HUES64 (cell line): Measurements from ENCODE around the gene ITPR2.

Source experiments
- H3K27ac ChIP-seq: 2 replicates; pipeline ENCODE4 v1.7.0; 2013; ENCODE audit warnings: low read depth, low read length, inconsistent platforms
- H3K27me3 ChIP-seq: 2 replicates; pipeline ENCODE4 v1.6.1; 2013; ENCODE audit warnings: mild to moderate bottlenecking, low read length; ENCODE audit not compliant: insufficient read depth
- H3K36me3 ChIP-seq: 2 replicates; pipeline ENCODE4 v1.6.1; 2013; ENCODE audit warnings: mild to moderate bottlenecking, low read length; ENCODE audit not compliant: insufficient read depth
- H3K4me1 ChIP-seq: 2 replicates; pipeline ENCODE4 v1.6.1; 2013; ENCODE audit warnings: mild to moderate bottlenecking, low read length, moderate library complexity; ENCODE audit not compliant: insufficient read depth
- H3K4me3 ChIP-seq: 2 replicates; pipeline ENCODE4 v1.5.1; 2013; ENCODE audit warnings: mild to moderate bottlenecking, low read length, moderate library complexity
- H3K9ac ChIP-seq: 2 replicates; pipeline ENCODE4 v1.6.1; 2013; ENCODE audit warnings: mild to moderate bottlenecking, low read depth, low read length
- H3K9me3 ChIP-seq: 2 replicates; pipeline ENCODE4 v1.6.1; 2013; ENCODE audit warnings: low read depth, low read length; ENCODE audit not compliant: insufficient read depth
- WGBS: fragments of 150-250, 120-280 bp; methylation state at CpG from one replicate; pipeline ENCODE4 v1.1.7; 2013; ENCODE audit warnings: missing lambda C conversion rate; 5-methylcytosine and 5-hydroxymethylcytosine counted together

Gene ITPR2

GRCh38 chr12:26800858-26801257, 32.1 kb downstream of the ITPR2 start:
- H3K27me3 ChIP-seq: no peaks in the 10 kb centered on the region
- H3K9ac ChIP-seq: no peak overlapping the region
- no peaks in the 10 kb centered on the region for H3K36me3 ChIP-seq
- WGBS: 94% methylated on average over 7 of the region's 7 CpGs
- no peaks in the 10 kb centered on the region for H3K9me3 ChIP-seq
- no peak overlapping the region for H3K4me3 ChIP-seq
- no peak overlapping the region for H3K27ac ChIP-seq
- H3K4me1 ChIP-seq: peaks cover 4% of the 10 kb centered on the region; the same call in 1 of the 2 replicates

DNA sequence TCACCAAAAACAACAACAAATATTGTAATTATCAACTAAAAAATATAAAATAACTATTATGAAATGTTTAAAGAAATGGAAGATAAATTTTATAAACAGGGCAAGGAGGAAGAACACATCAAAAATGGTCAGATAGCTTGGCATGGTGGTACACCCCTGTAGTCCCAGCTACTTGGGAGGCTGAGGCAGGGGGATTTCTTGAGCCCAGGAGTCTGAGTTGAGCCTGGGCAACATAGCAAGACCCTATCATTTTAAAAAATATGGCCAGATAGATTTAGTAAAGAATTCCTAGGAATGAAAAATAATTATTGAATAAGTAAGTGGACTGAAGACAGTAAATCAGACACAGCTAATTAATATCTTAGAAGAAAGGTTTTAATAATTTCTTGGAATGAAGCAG, 32.6 kb downstream of the ITPR2 start:
- H3K4me3 ChIP-seq: no peak overlapping the region
- H3K4me1 ChIP-seq: peaks cover 4% of the 10 kb centered on the region; the same call in 1 of the 2 replicates
- no peak overlapping the region for H3K9ac ChIP-seq
- no peaks in the 10 kb centered on the region for H3K36me3 ChIP-seq
- H3K9me3 ChIP-seq: no peaks in the 10 kb centered on the region
- H3K27me3 ChIP-seq: no peaks in the 10 kb centered on the region
- H3K27ac ChIP-seq: no peak overlapping the region

DNA sequence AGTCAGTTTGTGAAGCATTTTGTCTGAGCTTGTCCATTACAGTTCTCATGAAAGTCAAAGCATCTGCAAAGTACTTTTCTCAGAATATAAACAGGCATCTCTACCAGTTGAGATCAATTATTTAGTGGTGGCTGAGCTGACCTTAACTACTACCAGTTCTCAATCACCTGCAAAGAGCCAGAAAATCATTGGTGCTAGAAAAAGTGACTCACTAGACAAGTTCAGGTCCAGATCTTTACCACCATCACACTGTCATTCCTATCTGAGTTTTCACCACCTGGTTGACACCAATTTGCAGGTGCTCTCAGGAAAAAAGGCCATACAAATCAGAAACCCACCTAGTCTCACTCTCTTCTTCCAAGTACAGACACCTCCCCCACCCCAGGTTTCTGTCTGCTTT, 33.3 kb downstream of the ITPR2 start:
- no peak overlapping the region for H3K4me3 ChIP-seq
- H3K36me3 ChIP-seq: no peaks in the 10 kb centered on the region
- H3K27ac ChIP-seq: no peak overlapping the region
- H3K4me1 ChIP-seq: peaks cover 4% of the 10 kb centered on the region; the same call in 1 of the 2 replicates
- H3K9me3 ChIP-seq: no peaks in the 10 kb centered on the region
- no peaks in the 10 kb centered on the region for H3K27me3 ChIP-seq
- H3K9ac ChIP-seq: no peak overlapping the region

- Histone ChIP-seq H3K9ac (no peak overlapping the region), H3K36me3 (no peaks in the 10 kb centered on the region), H3K4me3 (no peak overlapping the region), H3K27ac (no peak overlapping the region), H3K9me3 (no peaks in the 10 kb centered on the region), H3K4me1 (no peaks in the 10 kb centered on the region), H3K27me3 (no peaks in the 10 kb centered on the region)
These were observed 34.4 kb downstream of the ITPR2 start for GRCh38 chr12:26798640-26799039.

DNA sequence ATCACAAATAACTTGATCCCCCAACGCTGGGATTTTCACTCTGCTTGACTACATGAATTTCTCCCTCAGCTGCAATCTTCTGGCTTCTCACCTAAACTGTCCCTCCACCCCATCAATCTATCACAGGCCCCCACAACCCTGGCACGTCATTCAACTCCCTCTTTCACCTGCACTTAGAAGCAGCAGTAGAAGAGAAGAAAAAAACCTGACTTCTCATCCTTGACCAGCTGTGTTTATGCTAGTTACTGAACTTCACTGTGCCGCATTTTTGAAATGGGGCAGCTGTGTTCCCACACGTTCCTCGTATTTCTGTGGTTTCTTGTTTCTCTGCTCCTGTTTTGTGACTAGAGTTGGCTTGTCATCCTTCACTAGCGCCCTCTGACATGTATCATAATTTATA, 35.0 kb downstream of the ITPR2 start:
- H3K27me3 ChIP-seq: no peaks in the 10 kb centered on the region
- 92% methylated on average over 5 of the region's 6 CpGs for WGBS
- no peaks in the 10 kb centered on the region for H3K9me3 ChIP-seq
- no peak overlapping the region for H3K9ac ChIP-seq
- no peak overlapping the region for H3K27ac ChIP-seq
- no peak overlapping the region for H3K4me3 ChIP-seq
- H3K4me1 ChIP-seq: no peaks in the 10 kb centered on the region
- no peaks in the 10 kb centered on the region for H3K36me3 ChIP-seq

GRCh38 chr12:26795910-26796309, 37.1 kb downstream of the ITPR2 start:
- Histone ChIP-seq H3K27ac (no peak overlapping the region), H3K4me1 (no peaks in the 10 kb centered on the region), H3K36me3 (no peaks in the 10 kb centered on the region), H3K9ac (no peak overlapping the region), H3K27me3 (no peaks in the 10 kb centered on the region), H3K9me3 (no peaks in the 10 kb centered on the region), H3K4me3 (no peak overlapping the region)
- 91% methylated on average over 3 of the region's 3 CpGs for WGBS

GRCh38 chr12:26791301-26791791, 41.6 kb downstream of the ITPR2 start:
- no peaks in the 10 kb centered on the region for H3K4me1 ChIP-seq
- no peaks in the 10 kb centered on the region for H3K9me3 ChIP-seq
- H3K27ac ChIP-seq: no peak overlapping the region
- H3K36me3 ChIP-seq: peaks cover 3% of the 10 kb centered on the region; the same call in 1 of the 2 replicates
- no peak overlapping the region for H3K4me3 ChIP-seq
- no peaks in the 10 kb centered on the region for H3K27me3 ChIP-seq
- H3K9ac ChIP-seq: no peak overlapping the region

GRCh38 chr12:26790645-26790994, 42.4 kb downstream of the ITPR2 start:
- Histone ChIP-seq H3K36me3 (peaks cover 3% of the 10 kb centered on the region; the same call in 1 of the 2 replicates), H3K27ac (no peak overlapping the region), H3K9me3 (no peaks in the 10 kb centered on the region), H3K9ac (no peak overlapping the region), H3K27me3 (no peaks in the 10 kb centered on the region), H3K4me1 (no peaks in the 10 kb centered on the region), H3K4me3 (no peak overlapping the region)
- 100% methylated on average over 1 of the region's 1 CpG for WGBS

DNA sequence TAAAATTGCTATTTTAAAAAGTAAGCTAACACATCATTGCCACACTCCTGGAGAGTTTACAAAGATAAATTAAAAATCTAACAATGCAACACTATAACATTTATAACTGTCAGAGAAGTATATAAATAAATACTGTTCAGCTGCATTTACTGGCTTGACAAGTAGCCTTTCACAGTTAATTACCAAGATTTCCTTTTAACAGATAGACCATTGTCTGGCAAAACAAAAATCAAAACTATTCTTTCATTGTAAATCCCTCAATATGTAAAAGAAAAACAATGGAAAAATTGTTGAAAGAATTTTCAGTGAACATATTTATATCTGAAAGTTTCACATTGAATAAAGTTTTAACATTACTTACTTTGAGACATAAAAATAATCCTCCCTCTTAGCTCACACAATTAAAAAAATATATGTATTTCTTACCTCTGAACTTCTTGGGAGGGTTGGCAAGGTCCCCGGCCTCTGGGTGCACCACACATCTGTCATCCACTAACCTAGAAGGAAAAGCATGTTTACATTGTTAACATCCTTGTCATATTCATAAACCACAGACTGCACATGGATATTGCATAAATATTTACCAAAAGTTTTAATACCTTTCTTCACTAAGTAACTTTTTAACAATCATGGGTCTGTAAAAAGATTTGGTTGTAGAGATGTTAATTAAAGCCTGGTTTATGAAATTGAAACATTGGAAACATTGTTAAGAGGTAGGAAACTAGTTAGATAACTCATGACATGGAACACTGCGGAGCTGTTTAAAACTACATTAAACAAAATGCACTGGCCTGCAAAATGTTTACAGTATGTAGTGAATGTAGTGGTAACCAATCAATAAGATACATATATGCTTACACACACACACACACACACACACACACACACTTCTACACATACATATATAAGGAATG, 43.0 kb downstream of the ITPR2 start:
- H3K27ac ChIP-seq: no peak overlapping the region
- H3K4me1 ChIP-seq: no peaks in the 10 kb centered on the region
- no peaks in the 10 kb centered on the region for H3K27me3 ChIP-seq
- H3K9ac ChIP-seq: no peak overlapping the region
- H3K4me3 ChIP-seq: no peak overlapping the region
- H3K36me3 ChIP-seq: peaks cover 3% of the 10 kb centered on the region; the same call in 1 of the 2 replicates
- H3K9me3 ChIP-seq: no peaks in the 10 kb centered on the region
- WGBS: 91% methylated on average over 2 of the region's 2 CpGs

- Histone ChIP-seq H3K36me3 (peaks cover 12% of the 10 kb centered on the region), H3K4me1 (no peaks in the 10 kb centered on the region), H3K27me3 (no peaks in the 10 kb centered on the region), H3K4me3 (no peak overlapping the region), H3K27ac (no peak overlapping the region), H3K9me3 (no peaks in the 10 kb centered on the region), H3K9ac (no peak overlapping the region)
- 79% methylated on average over 2 of the region's 2 CpGs for WGBS
These were observed 46.0 kb downstream of the ITPR2 start for GRCh38 chr12:26786865-26787514.

DNA sequence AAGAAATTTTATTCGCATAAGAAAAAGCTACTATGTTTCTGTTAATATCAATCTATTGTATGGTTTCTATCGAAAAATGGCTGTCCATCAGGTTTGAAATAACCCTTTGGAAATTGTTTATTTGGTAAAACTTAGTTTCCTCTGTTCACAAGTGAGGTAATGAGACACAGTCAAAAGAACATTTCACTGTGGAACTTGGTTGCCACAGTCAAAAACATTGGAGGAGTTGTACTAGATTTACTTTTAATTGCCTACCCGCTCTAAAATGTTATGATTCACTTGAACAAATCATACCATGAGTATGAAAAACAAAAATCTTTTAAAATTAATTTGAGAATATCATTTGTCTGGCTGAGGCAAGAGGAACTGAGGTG, 46.5 kb downstream of the ITPR2 start:
- H3K27me3 ChIP-seq: no peaks in the 10 kb centered on the region
- H3K36me3 ChIP-seq: peaks cover 12% of the 10 kb centered on the region
- H3K9me3 ChIP-seq: no peaks in the 10 kb centered on the region
- no peak overlapping the region for H3K4me3 ChIP-seq
- 100% methylated on average over 1 of the region's 3 CpGs for WGBS
- H3K27ac ChIP-seq: no peak overlapping the region
- no peak overlapping the region for H3K9ac ChIP-seq
- H3K4me1 ChIP-seq: no peaks in the 10 kb centered on the region
